HG02973 (cell line): ENCODE results near the gene CYP3A4.
"Not testable (repeated sequence)": the region's sequence is repeated elsewhere in the genome, so short reads cannot be mapped to it uniquely, and the experiment has no call there.

Experiments
- ATAC-seq: cut with Tn5 transposase; IDR thresholded peaks from one replicate; pipeline ENCODE4 v1.9.1; 2021; ENCODE audit warnings: moderate library complexity; ENCODE audit not compliant: unreplicated experiment

The CYP3A4 gene

DNA sequence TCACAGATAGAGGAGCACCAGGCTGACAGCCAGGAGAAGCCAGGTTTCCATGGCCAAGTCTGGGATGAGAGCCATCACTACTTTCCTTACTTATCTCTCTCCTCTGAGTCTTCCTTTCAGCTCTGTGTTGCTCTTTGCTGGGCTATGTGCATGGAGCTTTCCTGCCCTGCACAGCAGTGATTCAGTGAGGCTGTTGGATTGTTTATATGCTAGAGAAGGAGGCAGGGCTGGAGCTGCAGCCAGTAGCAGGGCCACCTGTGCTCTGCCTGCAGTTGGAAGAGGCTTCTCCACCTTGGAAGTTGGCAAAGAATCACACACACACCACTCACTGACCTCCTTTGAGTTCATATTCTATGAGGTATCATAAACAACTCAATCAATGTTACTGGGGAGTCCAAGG lies at the start of gene CYP3A4:
TSS of gene CYP3A4 (minus strand) at position 178 of the 400 bp plus-strand sequence. CDS start at position 75, 103 bp downstream.
- ATAC-seq: no peak

DNA sequence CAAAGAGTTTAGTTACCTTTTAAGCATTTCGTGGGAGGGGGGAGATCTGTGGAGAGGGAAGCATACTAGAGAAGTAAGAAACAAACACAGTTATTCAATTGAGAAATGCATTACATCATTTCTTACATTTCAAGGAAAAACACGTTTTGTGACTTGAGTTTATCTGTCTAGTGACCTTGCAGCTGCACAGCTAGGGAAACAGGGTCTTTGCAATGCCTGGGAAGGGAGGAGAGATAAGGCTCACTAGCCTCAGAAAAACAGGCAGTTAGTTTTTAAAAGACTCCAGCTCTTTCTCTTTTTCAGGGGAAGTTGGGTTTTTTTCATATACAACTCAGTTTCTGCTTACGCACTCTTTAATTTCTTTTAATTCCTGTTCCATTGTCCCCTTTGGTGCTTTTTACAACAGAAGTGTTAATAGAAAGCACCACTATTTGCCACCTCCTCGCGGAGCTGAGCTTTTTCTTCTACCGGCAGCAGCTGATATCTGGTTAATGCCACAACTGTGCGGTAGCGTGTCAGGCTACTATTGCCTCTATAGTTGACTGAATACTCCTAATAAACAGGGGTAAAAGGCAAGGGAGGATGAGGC lies 49.4 kb upstream of the CYP3A4 start:
- no peak for ATAC-seq

GRCh38 chr7:99831595-99831994 lies 47.6 kb upstream of the CYP3A4 start:
- no peak for ATAC-seq

GRCh38 chr7:99829524-99830160 lies 45.7 kb upstream of the CYP3A4 start:
- ATAC-seq: no peak

- no peak for ATAC-seq
Measured at GRCh38 chr7:99828811-99829210, 44.8 kb upstream of the CYP3A4 start.

DNA sequence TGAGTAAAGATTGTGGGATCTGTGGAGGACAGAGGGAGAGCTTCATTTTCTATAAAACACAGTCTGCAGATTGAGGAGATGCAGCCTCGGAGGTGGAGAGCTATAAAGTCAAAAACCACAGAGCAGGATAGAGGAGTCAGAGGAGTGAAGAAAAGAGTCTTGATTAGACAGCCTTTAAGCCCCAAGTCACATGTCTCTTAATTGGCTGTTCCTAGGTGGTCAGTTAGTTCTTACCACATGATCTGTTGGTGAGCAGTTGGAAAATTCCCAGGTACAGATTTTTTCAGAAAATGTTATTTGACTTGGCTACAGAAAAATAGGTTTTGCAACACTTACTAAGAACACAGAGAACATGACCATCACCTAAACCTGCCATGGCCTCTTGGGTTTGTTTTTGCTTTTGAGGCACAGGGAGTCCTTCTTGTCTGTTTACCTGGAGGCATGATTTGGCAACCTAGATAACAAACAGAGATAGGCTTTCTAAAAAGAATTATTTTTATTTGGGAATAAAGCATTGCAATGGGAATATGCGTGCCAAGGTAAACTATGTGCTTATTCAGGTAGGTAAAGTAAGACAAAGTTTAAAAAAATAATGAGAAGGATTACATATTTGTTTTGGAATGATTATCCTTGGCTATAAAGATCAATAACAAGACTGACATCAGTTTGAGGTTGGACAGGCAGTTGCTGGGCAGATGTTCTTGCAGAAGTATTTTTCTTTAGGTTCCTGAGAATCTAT lies 43.2 kb upstream of the CYP3A4 start:
- ATAC-seq: no peak

- ATAC-seq: no peak
Measured at GRCh38 chr7:99825873-99826272, 41.9 kb upstream of the CYP3A4 start.

DNA sequence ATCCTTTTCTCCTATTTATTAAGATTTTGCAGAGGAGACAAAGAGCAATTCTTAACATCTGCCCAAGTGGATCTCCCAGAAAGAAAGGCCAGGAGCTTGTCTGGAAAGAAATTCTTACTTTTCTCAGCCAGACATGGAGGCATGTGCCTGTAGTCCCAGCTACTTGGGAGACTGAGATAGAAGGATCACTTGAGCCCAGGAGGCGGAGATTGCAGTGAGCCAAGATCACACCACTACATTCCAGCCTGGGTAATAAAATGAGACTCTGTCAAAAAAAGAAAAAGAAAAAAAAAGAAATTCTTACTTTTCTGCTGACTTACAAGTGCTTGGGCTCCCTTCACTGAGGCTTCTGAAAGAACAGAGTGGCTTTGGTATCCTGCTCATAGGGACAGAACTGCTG lies 41.5 kb upstream of the CYP3A4 start:
- ATAC-seq: no peak

- no peak for ATAC-seq
Measured at GRCh38 chr7:99824091-99824490, 40.1 kb upstream of the CYP3A4 start.

- ATAC-seq: no peak
Measured at GRCh38 chr7:99822731-99823718, 39.0 kb upstream of the CYP3A4 start.

DNA sequence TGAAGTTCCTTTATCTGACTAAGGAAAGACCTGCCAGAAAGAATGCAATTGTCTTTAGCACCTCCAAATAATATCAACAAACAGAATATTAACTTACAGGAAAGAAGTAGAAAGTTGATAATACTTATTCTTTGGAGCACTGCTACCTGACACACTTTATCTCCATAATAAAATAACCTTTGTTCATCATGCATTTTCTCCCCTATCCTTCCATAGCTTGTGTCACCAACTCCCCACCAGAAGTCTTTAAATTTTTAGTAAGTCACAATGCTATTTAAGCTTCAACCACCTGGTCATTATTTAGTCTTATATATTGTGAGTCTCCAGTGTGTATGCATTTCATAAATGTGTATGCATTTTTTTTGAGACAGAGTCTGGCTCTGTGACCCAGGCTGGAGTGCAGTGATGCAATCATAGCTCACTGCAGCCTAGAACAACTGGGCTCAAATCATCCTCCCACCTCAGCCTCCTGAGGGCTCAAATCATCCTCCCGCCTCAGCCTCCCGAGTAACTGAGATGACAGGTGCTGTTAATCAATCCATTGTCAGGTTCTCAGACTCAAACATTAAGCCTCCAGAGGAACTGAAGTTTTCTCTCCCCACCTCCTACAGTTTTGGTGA lies 36.5 kb upstream of the CYP3A4 start:
- no peak for ATAC-seq

DNA sequence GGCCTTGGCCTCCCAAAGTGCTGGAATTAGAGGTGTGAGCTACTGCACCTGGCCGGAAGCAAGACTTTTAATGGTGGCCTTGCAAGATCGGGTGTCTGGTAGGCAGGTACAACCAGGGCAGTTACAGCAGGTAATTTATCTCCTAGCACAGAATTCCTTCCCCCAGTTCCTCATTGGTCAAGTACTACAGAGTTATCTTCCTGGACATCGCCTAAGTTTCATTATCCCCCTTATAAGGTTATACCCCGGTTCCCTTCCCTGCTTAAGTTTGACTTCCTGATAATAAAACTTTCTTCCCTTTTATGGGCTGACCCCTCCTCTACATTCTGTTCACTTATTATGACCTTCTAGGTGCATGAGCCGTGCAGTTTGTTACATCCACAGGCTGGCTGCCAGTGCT lies 24.8 kb upstream of the CYP3A4 start:
- no peak for ATAC-seq

GRCh38 chr7:99806839-99807478 lies 23.0 kb upstream of the CYP3A4 start:
- no peak for ATAC-seq

DNA sequence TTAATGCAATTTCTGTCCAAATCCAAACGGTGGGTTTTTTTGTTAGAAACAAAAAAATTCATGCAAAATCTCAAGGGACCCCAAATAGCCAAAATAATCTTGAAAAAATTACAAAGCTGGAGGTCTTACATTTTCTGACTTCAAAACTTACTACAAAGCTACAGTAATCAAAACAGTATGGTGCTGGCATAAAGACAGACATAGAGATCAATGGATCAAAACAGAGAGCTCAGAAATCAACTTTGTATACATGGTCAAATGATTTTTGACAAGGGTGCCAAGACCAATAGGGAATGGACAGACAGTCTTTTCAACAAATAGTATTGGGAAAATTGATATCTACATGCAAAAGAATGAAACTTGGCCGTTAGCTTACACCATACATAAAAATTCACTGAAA lies 21.7 kb upstream of the CYP3A4 start:
- ATAC-seq: no peak

DNA sequence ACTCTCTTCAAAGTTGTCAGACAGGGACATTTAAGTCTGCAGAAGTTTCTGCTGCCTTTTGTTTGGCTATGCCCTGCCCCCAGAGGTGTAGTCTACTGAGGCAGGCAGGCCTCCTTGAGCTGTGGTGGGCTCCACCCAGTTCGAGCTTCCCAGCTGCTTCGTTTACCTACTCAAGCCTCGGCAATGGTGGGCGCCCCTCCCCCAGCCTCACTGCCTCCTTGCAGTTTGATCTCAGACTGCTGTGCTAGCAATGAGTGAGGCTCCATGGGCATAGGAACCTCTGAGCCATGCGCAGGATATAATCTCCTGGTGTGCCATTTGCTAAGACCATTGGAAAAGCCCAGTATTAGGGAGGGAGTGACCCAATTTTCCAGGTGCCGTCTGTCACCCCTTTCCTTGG lies 19.1 kb upstream of the CYP3A4 start:
- not testable (repeated sequence) for ATAC-seq

GRCh38 chr7:99801407-99801806 lies 17.4 kb upstream of the CYP3A4 start:
- ATAC-seq: not testable (repeated sequence)

- ATAC-seq: no peak
Measured at GRCh38 chr7:99798972-99799371, 15.0 kb upstream of the CYP3A4 start.

DNA sequence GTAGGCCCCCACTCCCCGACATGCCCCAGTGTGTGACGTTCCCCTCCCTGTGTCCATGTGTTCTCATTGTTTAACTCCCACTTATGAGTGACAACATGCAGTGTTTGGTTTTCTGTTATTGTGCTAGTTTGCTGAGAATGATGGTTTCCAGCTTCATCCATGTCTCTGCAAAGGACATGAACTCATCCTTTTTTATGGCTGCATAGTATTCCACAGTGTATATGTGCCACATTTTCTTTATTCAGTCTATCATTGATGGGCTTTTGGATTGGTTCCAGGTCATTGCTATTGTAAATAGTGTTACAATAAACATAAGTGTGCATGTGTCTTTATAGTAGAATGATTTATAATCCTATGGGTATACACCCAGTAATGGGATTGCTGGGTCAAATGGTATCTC lies 11.9 kb upstream of the CYP3A4 start:
- not testable (repeated sequence) for ATAC-seq

GRCh38 chr7:99794585-99795502 lies 10.9 kb upstream of the CYP3A4 start:
- ATAC-seq: no peak
